NB4 (cell line): ENCODE data around the gene MYO9B.
"Not testable (repeated sequence)": the region's sequence is repeated elsewhere in the genome, so short reads cannot be mapped to it uniquely, and the experiment has no call there.

Source experiments
- POLR2A ChIP-seq: IDR thresholded peaks from 2 replicates; pipeline ENCODE4 v1.6.1; 2011; ENCODE audit warnings: mild to moderate bottlenecking; ENCODE audit not compliant: insufficient read length; ENCODE audit errors: extremely low read depth
- TF ChIP-seq, protein P1 (sequence below): IDR thresholded peaks from 2 replicates; pipeline ENCODE4 v1.6.1; 2011; ENCODE audit warnings: low read depth, low read length
- TF ChIP-seq, protein P2 (sequence below): IDR thresholded peaks from one replicate; pipeline ENCODE4 v1.5.1; 2012; ENCODE audit warnings: low read depth, low read length

DNA sequence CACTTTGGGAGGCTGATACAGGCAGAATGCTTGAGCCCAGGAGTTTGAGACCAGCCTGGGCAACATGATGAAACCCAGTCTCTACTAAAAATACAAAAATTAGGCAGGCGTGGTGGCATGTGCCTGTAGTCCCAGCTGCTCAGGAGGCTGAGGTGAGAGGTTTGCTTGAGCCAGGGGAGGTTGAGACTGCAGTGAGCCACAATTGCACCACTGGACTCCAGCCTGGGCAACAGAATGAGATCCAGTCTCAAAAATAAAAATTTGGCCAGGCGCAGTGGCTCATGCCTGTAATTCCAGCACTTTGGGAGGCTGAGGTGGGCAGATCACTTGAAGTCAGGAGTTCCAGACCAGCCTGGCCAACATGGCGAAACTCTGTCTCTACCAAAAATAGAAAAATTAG lies 19.1 kb downstream of the MYO9B start:
- TF ChIP-seq, protein P1, sequence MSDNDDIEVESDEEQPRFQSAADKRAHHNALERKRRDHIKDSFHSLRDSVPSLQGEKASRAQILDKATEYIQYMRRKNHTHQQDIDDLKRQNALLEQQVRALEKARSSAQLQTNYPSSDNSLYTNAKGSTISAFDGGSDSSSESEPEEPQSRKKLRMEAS, result not testable (repeated sequence)
- TF ChIP-seq, protein P2, sequence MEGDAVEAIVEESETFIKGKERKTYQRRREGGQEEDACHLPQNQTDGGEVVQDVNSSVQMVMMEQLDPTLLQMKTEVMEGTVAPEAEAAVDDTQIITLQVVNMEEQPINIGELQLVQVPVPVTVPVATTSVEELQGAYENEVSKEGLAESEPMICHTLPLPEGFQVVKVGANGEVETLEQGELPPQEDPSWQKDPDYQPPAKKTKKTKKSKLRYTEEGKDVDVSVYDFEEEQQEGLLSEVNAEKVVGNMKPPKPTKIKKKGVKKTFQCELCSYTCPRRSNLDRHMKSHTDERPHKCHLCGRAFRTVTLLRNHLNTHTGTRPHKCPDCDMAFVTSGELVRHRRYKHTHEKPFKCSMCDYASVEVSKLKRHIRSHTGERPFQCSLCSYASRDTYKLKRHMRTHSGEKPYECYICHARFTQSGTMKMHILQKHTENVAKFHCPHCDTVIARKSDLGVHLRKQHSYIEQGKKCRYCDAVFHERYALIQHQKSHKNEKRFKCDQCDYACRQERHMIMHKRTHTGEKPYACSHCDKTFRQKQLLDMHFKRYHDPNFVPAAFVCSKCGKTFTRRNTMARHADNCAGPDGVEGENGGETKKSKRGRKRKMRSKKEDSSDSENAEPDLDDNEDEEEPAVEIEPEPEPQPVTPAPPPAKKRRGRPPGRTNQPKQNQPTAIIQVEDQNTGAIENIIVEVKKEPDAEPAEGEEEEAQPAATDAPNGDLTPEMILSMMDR, result not testable (repeated sequence)
- not testable (repeated sequence) for TF ChIP-seq POLR2A
